WERI-Rb-1 (cell line): ENCODE data around the gene AP3D1.

ENCODE experiments used
- DNase-seq: peaks from one replicate; pipeline ENCODE4 v3.0.0-alpha.2; 2020
- H3K27ac ChIP-seq: fragments of 250-450 bp; sonication (Bioruptor Pico); 2 replicates; pipeline ENCODE4 v1.5.1; 2020; ENCODE audit warnings: mild to moderate bottlenecking, moderate library complexity
- H3K27me3 ChIP-seq: fragments of 250-450 bp; sonication (Bioruptor Pico); 2 replicates; pipeline ENCODE4 v1.5.1; 2021; ENCODE audit warnings: mild to moderate bottlenecking, low read depth, moderate library complexity; ENCODE audit not compliant: insufficient read depth, severe bottlenecking
- H3K36me3 ChIP-seq: fragments of 250-450 bp; sonication (Bioruptor Pico); 2 replicates; pipeline ENCODE4 v1.5.1; 2020; ENCODE audit warnings: mild to moderate bottlenecking, moderate library complexity
- H3K4me3 ChIP-seq: 2 replicates; pipeline ENCODE4 v1.5.1; 2011; ENCODE audit warnings: low read depth, mild to moderate bottlenecking, control low read depth, low read length
- H3K9me3 ChIP-seq: fragments of 250-450 bp; sonication (Bioruptor Pico); 2 replicates; pipeline ENCODE4 v1.5.1; 2021; ENCODE audit warnings: mild to moderate bottlenecking, moderate library complexity; ENCODE audit not compliant: severe bottlenecking
- TF ChIP-seq, protein P1 (sequence below): IDR thresholded peaks from 2 replicates; pipeline ENCODE4 v1.5.1; 2011; ENCODE audit warnings: low read depth, mild to moderate bottlenecking, control low read depth, inconsistent platforms, low read length

AP3D1 gene

DNA sequence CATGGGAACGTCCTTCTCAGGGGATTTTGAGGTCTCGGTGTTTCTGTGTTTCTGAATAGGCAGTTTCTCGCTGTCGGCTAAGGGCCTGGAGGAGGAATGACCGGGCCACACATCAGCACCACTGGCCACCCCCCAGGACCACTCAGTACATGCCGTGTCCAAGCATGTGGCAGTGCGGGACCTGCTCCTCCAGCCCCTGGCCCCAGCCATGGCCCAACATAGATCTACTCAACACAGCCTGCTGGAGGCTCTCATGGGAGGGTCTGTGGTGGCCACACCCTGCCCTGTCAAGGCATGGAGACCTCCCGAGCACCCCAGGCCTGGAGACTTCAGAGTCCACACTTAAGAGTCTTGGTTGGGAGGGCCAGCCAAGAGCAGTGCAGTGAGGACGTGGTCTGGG lies 37.1 kb downstream of the AP3D1 start:
- Histone ChIP-seq H3K36me3 (peaks cover 94% of the 10 kb centered on the region), H3K27me3 (no peaks in the 10 kb centered on the region), H3K9me3 (no peaks in the 10 kb centered on the region), H3K4me3 (no peak overlapping the region), H3K27ac (no peak overlapping the region)
- DNase-seq, result no peak
- TF ChIP-seq, protein P1, sequence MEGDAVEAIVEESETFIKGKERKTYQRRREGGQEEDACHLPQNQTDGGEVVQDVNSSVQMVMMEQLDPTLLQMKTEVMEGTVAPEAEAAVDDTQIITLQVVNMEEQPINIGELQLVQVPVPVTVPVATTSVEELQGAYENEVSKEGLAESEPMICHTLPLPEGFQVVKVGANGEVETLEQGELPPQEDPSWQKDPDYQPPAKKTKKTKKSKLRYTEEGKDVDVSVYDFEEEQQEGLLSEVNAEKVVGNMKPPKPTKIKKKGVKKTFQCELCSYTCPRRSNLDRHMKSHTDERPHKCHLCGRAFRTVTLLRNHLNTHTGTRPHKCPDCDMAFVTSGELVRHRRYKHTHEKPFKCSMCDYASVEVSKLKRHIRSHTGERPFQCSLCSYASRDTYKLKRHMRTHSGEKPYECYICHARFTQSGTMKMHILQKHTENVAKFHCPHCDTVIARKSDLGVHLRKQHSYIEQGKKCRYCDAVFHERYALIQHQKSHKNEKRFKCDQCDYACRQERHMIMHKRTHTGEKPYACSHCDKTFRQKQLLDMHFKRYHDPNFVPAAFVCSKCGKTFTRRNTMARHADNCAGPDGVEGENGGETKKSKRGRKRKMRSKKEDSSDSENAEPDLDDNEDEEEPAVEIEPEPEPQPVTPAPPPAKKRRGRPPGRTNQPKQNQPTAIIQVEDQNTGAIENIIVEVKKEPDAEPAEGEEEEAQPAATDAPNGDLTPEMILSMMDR, result no peak

DNA sequence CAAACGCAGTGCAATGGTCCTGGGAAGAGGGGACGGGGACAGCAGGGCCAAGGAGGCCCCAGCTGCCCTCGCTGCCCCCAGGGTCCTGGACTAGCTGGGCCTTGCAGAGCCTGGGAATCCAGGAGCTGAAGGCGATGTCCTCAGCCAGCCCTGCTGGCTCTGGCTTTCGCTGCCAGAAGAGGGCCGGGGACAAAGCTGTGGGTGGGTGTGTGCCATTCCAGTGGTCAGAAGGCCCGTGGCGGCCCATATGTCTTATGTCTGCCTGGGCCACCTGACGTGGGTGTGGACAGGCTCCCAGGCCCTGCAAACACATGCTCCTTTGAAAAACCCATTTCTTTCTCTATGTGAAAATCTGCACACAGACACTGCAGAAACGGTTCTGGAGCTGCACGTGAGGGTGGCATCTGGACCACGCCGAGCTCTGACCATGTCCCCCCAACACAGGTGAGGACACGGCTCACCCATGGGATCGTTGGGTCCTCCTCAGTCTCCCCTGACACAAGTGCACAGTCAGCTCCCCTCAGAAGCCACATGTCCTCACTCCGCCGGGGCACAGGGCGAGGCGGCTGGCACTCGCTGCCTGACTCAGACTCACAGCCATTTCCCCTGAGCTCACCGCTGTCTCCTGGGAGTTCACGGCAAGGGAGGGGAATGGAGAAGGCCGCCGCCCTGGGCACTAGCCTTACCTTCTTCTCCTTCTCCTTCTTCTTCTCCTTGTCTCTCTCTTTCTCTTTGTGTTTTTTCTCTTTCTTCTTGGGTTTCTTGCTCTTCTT lies 37.7 kb downstream of the AP3D1 start:
- no peak for DNase-seq
- TF ChIP-seq, protein P1, result no peak
- H3K36me3 ChIP-seq, result peaks cover 94% of the 10 kb centered on the region
- no peaks in the 10 kb centered on the region for H3K27me3 ChIP-seq
- H3K27ac ChIP-seq, result no peak overlapping the region
- no peaks in the 10 kb centered on the region for H3K9me3 ChIP-seq
- H3K4me3 ChIP-seq, result no peak overlapping the region

DNA sequence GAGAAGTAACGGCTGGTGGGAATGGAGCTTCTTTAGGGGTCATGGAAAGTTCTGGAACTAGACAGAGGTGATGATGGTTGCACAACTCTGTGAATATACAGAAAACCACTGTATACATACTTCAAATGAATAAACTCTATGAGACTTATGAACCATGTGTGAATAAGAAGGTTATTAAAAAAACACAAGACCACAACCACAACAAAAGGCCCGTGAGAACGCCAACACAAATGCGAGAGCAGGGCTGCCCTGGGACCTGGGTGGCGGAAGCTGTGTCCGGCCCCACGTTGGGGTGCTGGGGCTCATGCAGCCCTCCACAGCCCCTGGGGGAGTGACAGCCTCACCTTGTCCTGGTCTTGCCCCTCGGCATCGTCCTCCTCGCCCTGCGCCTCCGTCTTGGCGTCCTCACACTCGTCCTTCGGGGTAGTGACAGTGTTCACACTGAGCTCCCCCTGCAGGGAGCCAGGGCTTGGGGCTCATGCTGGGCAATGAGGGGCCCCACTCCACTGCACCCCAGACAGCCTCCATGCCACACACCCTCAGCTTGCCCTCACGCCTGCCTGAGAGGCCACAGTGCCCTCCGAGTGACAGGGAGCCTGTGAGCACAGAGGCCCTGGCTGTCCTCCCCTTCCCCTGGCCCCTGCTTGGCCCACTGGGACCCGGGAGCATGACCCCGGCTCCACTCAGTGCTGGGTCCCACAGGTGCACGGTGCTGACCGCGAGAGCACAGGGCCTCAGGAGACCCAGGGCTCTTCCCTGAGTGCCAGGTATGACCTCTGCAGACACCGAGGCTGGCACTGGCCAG lies 38.6 kb downstream of the AP3D1 start:
- no peak for DNase-seq
- Histone ChIP-seq H3K4me3 (no peak overlapping the region), H3K9me3 (no peaks in the 10 kb centered on the region), H3K27ac (no peak overlapping the region), H3K36me3 (peaks cover 94% of the 10 kb centered on the region), H3K27me3 (no peaks in the 10 kb centered on the region)
- TF ChIP-seq, protein P1, result no peak

DNA sequence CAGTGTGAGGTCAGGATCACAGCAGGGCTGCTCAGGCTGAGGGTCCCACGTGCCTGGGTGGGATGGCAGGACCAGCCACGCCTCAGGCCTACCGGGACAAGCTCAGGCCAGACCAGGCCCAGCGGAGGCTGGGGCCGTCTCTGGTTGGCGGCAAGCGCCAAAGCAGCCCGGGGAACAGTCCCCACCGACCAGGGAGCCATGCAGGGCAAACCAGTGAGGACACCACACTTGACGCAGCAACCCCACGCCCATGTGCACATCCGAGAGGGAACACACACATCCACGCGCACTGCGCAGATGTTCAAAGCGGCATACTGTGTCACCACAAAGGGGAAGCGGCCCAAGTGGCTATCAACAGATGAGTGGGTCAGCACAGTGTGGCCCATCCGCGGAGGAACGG lies 39.5 kb downstream of the AP3D1 start:
- TF ChIP-seq, protein P1, result no peak
- DNase-seq, result no peak
- H3K27me3 ChIP-seq, result no peaks in the 10 kb centered on the region
- no peaks in the 10 kb centered on the region for H3K9me3 ChIP-seq
- H3K36me3 ChIP-seq, result peaks cover 89% of the 10 kb centered on the region
- H3K27ac ChIP-seq, result no peak overlapping the region
- H3K4me3 ChIP-seq, result no peak overlapping the region

DNA sequence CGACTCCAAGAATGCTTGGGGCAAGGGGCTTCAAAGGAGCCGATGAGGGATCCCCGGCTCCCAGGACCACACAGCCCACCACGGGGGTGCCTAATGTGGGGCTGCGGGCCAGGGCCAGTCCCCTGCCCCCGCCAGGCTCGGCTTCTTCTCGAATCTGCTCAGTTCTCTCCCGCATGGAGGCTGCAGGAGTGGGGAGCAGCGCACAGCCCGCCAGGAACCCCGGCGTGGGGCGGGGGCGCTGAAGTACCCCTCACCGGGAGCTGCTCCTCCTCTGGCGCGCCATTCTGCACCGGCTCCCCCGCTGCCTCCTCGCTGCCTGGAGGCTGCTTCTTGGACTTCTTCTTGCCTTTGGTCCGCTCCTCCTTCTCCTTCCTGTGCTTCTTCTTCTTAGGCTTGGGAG lies 39.9 kb downstream of the AP3D1 start:
- H3K36me3 ChIP-seq, result peaks cover 89% of the 10 kb centered on the region
- no peak overlapping the region for H3K4me3 ChIP-seq
- no peaks in the 10 kb centered on the region for H3K27me3 ChIP-seq
- no peak for DNase-seq
- no peak overlapping the region for H3K27ac ChIP-seq
- TF ChIP-seq, protein P1, result no peak
- H3K9me3 ChIP-seq, result no peaks in the 10 kb centered on the region
